HG03354 (cell line): Measurements from ENCODE around the gene DVL1.

Experiments used
- ATAC-seq: cut with Tn5 transposase; IDR thresholded peaks from one replicate; pipeline ENCODE4 v1.9.1; 2021; ENCODE audit warnings: mild to moderate bottlenecking; ENCODE audit not compliant: unreplicated experiment, poor library complexity, severe bottlenecking

Gene DVL1

GRCh38 chr1:1305300-1306069 lies 43.7 kb downstream of the DVL1 start:
- ATAC-seq = peak; percentile 26

GRCh38 chr1:1304331-1305299 lies 44.6 kb downstream of the DVL1 start:
- ATAC-seq = no peak

- ATAC-seq = no peak
Measured at GRCh38 chr1:1303736-1304135, 45.5 kb downstream of the DVL1 start.

GRCh38 chr1:1302951-1303509 lies 46.2 kb downstream of the DVL1 start:
- no peak for ATAC-seq

GRCh38 chr1:1302006-1302430 lies 47.2 kb downstream of the DVL1 start:
- no peak for ATAC-seq

- ATAC-seq = no peak
Measured at GRCh38 chr1:1300352-1300739, 48.9 kb downstream of the DVL1 start.

GRCh38 chr1:1299686-1300351 lies 49.4 kb downstream of the DVL1 start:
- no peak for ATAC-seq

GRCh38 chr1:1298861-1299685 lies 50.1 kb downstream of the DVL1 start:
- ATAC-seq = no peak

GRCh38 chr1:1297802-1298424 lies 51.3 kb downstream of the DVL1 start:
- no peak for ATAC-seq

- no peak for ATAC-seq
Measured at GRCh38 chr1:1296070-1297061, 52.9 kb downstream of the DVL1 start.

GRCh38 chr1:1295154-1295923 lies 53.9 kb downstream of the DVL1 start:
- no peak for ATAC-seq

- ATAC-seq = no peak
Measured at GRCh38 chr1:1294250-1294890, 54.8 kb downstream of the DVL1 start.

- ATAC-seq = no peak
Measured at GRCh38 chr1:1293263-1294249, 55.7 kb downstream of the DVL1 start.

GRCh38 chr1:1292851-1293250 lies 56.4 kb downstream of the DVL1 start:
- no peak for ATAC-seq

GRCh38 chr1:1292442-1292779 lies 56.8 kb downstream of the DVL1 start:
- ATAC-seq = no peak
